Heart left ventricle (tissue), 13 donors: ENCODE measurements around the gene KANSL1.

Experiments used
- CTCF ChIP-seq, 12 donors: fragments of 200-600 bp; sonication (generic) in 4 of 12; IDR thresholded peaks; one replicate each; pipeline versions ENCODE4 v1.5.0 to v1.8.0; 2018 to 2022; ENCODE audit warnings: antibody characterized with exemption in 12 of 12, mild to moderate bottlenecking in 5 of 12
- POLR2A ChIP-seq, 2 donors: fragments of 450-650 bp; IDR thresholded peaks; one replicate each; pipeline ENCODE4 v1.6.1; 2017; ENCODE audit warnings: antibody characterized with exemption in 2 of 2, mild to moderate bottlenecking in 2 of 2, moderate library complexity in 2 of 2
- donor health status: ischemic (EF 13 %, LVEDD 7.1; RV severe dilation, severe dysfunction).
- donor health status: DM: no; HTN: yes; CAD: no.
- donor health status: DM: no; HTN: no; CAD: no.
- donor health status: ischemic (EF 25% LVEDD 6.9; RV normal size, moderate dysfunction).
- donor health status: ischemic (EF 25% LVEDD 5.7; RV mildly dilated, moderate dysfunction).
- donor health status: ischemic (EF 35%, LVEDD 5.7; RV mildly dilated, moderate dysfunction).
- donor health status: nonischemic (EF 11% LVEDD 7.7; RV severe dilation, severe dysfunction).
- donor health status: DM: yes; HTN: yes; CAD: no.
- donor health status: PGD.
- donor health status: ischemic (EF 29% LVEDD 5.4; RV normal size, mild dysfunction).
- donor health status: nonischemic (EF 23%, LVEDD 6.1; RV moderate dilation, normal function).

GRCh38 chr17:46071796-46072195, 121.4 kb downstream of the KANSL1 start:
- TF ChIP-seq CTCF (IDR thresholded peaks at IDR 0.05) (no peak), POLR2A (IDR thresholded peaks at IDR 0.05) (no peak)
